ENCODE results near the gene KDM4C.

DNA sequence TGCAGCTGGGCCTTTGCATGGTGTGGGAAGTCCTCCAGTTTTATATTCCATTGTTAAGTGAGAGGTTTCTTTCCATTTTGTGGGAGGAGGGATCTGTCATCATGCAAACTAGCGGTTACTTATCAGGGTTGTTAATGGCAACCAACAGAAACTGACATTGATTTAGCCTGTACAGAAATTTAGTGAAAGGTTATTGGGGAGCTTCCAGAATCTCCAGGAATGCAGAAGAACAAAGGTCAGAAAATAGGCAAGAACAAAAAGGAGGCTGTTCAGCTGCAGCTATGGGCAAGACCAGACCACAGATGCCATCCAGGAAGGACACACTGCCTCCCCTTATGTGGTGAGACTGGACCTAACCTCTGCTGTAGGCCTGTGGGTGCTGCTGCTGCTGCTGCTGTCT is 395.8 kb downstream of the KDM4C start:
- TF ChIP-seq, protein P1, sequence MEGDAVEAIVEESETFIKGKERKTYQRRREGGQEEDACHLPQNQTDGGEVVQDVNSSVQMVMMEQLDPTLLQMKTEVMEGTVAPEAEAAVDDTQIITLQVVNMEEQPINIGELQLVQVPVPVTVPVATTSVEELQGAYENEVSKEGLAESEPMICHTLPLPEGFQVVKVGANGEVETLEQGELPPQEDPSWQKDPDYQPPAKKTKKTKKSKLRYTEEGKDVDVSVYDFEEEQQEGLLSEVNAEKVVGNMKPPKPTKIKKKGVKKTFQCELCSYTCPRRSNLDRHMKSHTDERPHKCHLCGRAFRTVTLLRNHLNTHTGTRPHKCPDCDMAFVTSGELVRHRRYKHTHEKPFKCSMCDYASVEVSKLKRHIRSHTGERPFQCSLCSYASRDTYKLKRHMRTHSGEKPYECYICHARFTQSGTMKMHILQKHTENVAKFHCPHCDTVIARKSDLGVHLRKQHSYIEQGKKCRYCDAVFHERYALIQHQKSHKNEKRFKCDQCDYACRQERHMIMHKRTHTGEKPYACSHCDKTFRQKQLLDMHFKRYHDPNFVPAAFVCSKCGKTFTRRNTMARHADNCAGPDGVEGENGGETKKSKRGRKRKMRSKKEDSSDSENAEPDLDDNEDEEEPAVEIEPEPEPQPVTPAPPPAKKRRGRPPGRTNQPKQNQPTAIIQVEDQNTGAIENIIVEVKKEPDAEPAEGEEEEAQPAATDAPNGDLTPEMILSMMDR (optimal IDR thresholded peaks at IDR 0.05 in 1 of 3, IDR thresholded peaks at IDR 0.05 in 1 of 3, conservative IDR thresholded peaks at IDR 0.05 in 1 of 3; ENCODE audit: extremely low read depth in 1 of 3, insufficient read depth in 2 of 3, low read length in 3 of 3) = no peak
- no peak for TF ChIP-seq EZH2 (IDR thresholded peaks at IDR 0.05; ENCODE audit: low read length)
